Measurements from ENCODE around the gene ATP6V1G3.

GRCh38 chr1:198544265-198544664 lies 3.8 kb upstream of the ATP6V1G3 start:
- no peak for TF ChIP-seq CTCF (IDR thresholded peaks at IDR 0.05 in 8 of 11, conservative IDR thresholded peaks at IDR 0.05 in 3 of 11)
- TF ChIP-seq POLR2A (IDR thresholded peaks at IDR 0.05): no peak
- no peak for TF ChIP-seq POLR2AphosphoS5 (IDR thresholded peaks at IDR 0.05)

Data from spleen (tissue), 7 donors.